Kidney epithelial cell (primary cell): Measurements from ENCODE around the gene NR1D2. TPM values are rescaled to one million over a fixed set of nuclear protein-coding genes. Genes with fewer than 3 reads are reported as not detected.

ENCODE experiments used
- DNase-seq: peaks from one replicate; pipeline ENCODE4 v3.0.0-alpha.2; 2010; ENCODE audit warnings: low read depth
- H3K27me3 ChIP-seq: 2 replicates; pipeline ENCODE4 v1.6.0; 2011; ENCODE audit warnings: low read length; ENCODE audit not compliant: control insufficient read depth, insufficient read depth
- H3K36me3 ChIP-seq: 2 replicates; pipeline ENCODE4 v1.5.1; 2011; ENCODE audit warnings: low read length; ENCODE audit not compliant: control insufficient read depth, insufficient read depth
- H3K4me3 ChIP-seq: 2 replicates; pipeline ENCODE4 v1.5.1; 2011; ENCODE audit warnings: low read depth, mild to moderate bottlenecking, control low read depth, low read length
- CTCF ChIP-seq: IDR thresholded peaks from 2 replicates; pipeline ENCODE4 v1.5.1; 2011; ENCODE audit warnings: mild to moderate bottlenecking, moderate library complexity, low read length, control low read depth, inconsistent platforms; ENCODE audit not compliant: insufficient read depth, poor library complexity, severe bottlenecking
- total RNA-seq: library from RNA; depleted of rRNA; stranded (reverse); fragments of >200 nt; gene quantifications from 2 replicates; pipeline ENCODE4 v1.2.3, GENCODE V29; 2015

NR1D2 gene
- total RNA-seq, 1 donor from 2014 or later = 13.6 TPM

- Histone ChIP-seq H3K36me3 (no peaks in the 10 kb centered on the region), H3K4me3 (no peak overlapping the region), H3K27me3 (no peaks in the 10 kb centered on the region)
- no peak for TF ChIP-seq CTCF
- no peak for DNase-seq
These were observed 25.5 kb upstream of the NR1D2 start for GRCh38 chr3:23919628-23920027.

DNA sequence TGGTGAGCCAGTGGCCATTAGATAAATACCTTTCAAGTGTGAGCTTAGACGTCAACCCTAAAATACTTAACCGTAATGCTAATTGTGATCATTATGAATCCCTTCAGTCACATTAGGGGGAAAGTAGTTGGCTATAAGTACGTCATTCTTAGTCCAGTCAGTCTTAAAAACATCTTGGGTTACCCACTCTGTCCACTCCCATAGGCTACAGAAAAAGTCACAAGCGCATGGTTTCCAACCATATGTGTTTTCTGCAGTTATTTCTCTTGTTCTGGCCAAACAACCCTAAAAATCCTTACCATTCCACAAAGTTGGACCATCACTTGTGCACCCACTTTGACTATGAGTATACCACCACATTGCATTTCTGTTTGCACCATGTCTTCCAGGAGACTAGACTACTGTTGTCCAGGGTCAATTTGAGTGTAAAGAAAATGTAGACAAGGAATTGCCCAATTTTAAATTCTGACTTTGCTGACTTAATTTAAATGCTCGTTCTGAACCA, 24.9 kb upstream of the NR1D2 start:
- no peak for TF ChIP-seq CTCF
- H3K27me3 ChIP-seq = no peaks in the 10 kb centered on the region
- H3K4me3 ChIP-seq = no peak overlapping the region
- H3K36me3 ChIP-seq = no peaks in the 10 kb centered on the region
- no peak for DNase-seq

DNA sequence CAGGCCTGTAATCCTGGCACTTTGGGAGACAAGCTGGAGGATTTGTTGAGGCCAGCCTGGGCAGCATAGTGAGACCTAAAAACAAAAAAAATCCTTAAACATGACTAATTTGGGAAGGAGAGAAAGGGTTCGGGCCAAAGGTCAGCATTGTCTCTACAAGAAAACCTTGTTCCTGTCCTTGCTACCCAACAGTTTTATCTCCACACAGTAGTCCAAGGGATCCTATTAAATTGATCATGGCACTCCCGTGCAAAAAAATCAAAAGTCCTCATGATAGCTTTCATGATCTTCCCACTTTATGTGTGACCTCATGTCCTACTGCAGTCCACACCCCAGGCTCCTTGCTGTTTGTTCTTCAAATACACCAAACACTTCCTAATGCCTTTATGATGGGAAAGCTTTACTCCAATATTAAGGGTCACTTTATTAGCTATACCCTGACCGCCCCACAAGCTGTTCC, 24.0 kb upstream of the NR1D2 start:
- no peak for TF ChIP-seq CTCF
- H3K36me3 ChIP-seq = no peaks in the 10 kb centered on the region
- no peak for DNase-seq
- H3K4me3 ChIP-seq = no peak overlapping the region
- no peaks in the 10 kb centered on the region for H3K27me3 ChIP-seq

GRCh38 chr3:23923786-23924185, 21.3 kb upstream of the NR1D2 start:
- no peak for TF ChIP-seq CTCF
- Histone ChIP-seq H3K36me3 (no peaks in the 10 kb centered on the region), H3K27me3 (no peaks in the 10 kb centered on the region), H3K4me3 (no peak overlapping the region)
- peak; percentile 82 for DNase-seq

- DNase-seq = no peak
- H3K4me3 ChIP-seq = no peak overlapping the region
- no peaks in the 10 kb centered on the region for H3K27me3 ChIP-seq
- no peak for TF ChIP-seq CTCF
- no peaks in the 10 kb centered on the region for H3K36me3 ChIP-seq
These were observed 18.8 kb upstream of the NR1D2 start for GRCh38 chr3:23926246-23926645.

- DNase-seq = no peak
- Histone ChIP-seq H3K27me3 (no peaks in the 10 kb centered on the region), H3K4me3 (no peak overlapping the region), H3K36me3 (no peaks in the 10 kb centered on the region)
- TF ChIP-seq CTCF = no peak
These were observed 18.4 kb upstream of the NR1D2 start for GRCh38 chr3:23926736-23927135.
